HepG2 (cell line): Measurements from ENCODE around the gene LIMK2. TPM values are rescaled to one million over a fixed set of nuclear protein-coding genes. Genes with fewer than 3 reads are reported as not detected.
A peak's percentile ranks its signal among the peaks of the same experiment; 100 is the strongest.

Experiments
- ATAC-seq: fragments of 200-7000 bp; cut with Tn5 transposase; 3 replicates; pipeline ENCODE4 v1.9.1; 2020; ENCODE audit warnings: mild to moderate bottlenecking, moderate library complexity
- BruUV-seq: library from RNA; stranded (reverse); fragments of 400-500 nt; replicated peaks from 2 replicates; lab custom pipeline; 2021; lab: Mats Ljungman, UMichigan
- CTCF ChIA-PET: fragments of 300-600 bp; formaldehyde crosslinking; extraction: SDS; loops from one replicate; lab custom pipeline; 2021; ENCODE audit warnings: low total read pairs, inconsistent platforms, low intra/inter-chr PET ratio; lab: Yijun Ruan, JAX
- POLR2A ChIA-PET: fragments of 350-600 bp; sonication (Branson Sonifier 250); formaldehyde crosslinking; loops from one replicate; lab custom pipeline; 2020; ENCODE audit warnings: antibody characterized with exemption, inconsistent platforms; lab: Yijun Ruan, JAX
- DNase-seq: peaks from one replicate; pipeline ENCODE4 v3.0.0-alpha.2; 2015; ENCODE audit warnings: low spot score
- FAIRE-seq: peaks from 3 replicates; lab custom pipeline; 2011; peaks lifted over from hg19 to GRCh38; lab: Jason Lieb, UNC
- H2AFZ ChIP-seq: one replicate; pipeline ENCODE4 v1.6.1; 2011; ENCODE audit warnings: low read length, inconsistent platforms
- H3K27ac ChIP-seq: fragments of 300-600 bp; 3 replicates; pipeline ENCODE4 v1.8.0; 2011; ENCODE audit warnings: mixed run types, mild to moderate bottlenecking, mixed read lengths, low read length, inconsistent platforms; ENCODE audit not compliant: insufficient read depth; ENCODE audit errors: extremely low read length
- H3K27me3 ChIP-seq, 2 experiments: fragments of 200-600 bp in 1 of 2; 2 replicates in 1 of 2; 3 replicates in 1 of 2; pipeline versions ENCODE4 v1.6.0 to v1.8.0; 2011; ENCODE audit warnings: low read length in 2 of 2, mild to moderate bottlenecking in 2 of 2, moderate library complexity in 2 of 2, inconsistent platforms in 1 of 2; ENCODE audit not compliant: insufficient read depth in 2 of 2, control insufficient read depth in 1 of 2
- H3K36me3 ChIP-seq, 2 experiments: fragments of 200-600 bp in 1 of 2; replicated peaks in 1 of 2; 2 replicates in 1 of 2; 3 replicates in 1 of 2; pipeline versions ENCODE4 v1.5.1 to v1.8.0; 2011; ENCODE audit warnings: low read length in 2 of 2, inconsistent platforms in 1 of 2; ENCODE audit not compliant: insufficient read depth in 2 of 2, control insufficient read depth in 1 of 2
- H3K4me1 ChIP-seq: 2 replicates; pipeline ENCODE4 v1.5.1; 2012; ENCODE audit warnings: low read length, inconsistent platforms; ENCODE audit not compliant: insufficient read depth
- H3K4me2 ChIP-seq: 2 replicates; pipeline ENCODE4 v1.6.0; 2011; ENCODE audit warnings: low read depth, low read length, inconsistent platforms
- H3K4me3 ChIP-seq, 3 experiments: fragments of 200-600 bp in 1 of 3; sonication (generic), shearing (Covaris generic) in 1 of 3; replicated peaks in 1 of 3; 2 replicates each; pipeline ENCODE4 v1.5.1; 2011 to 2016; ENCODE audit warnings: low read length in 3 of 3, inconsistent platforms in 2 of 3, low read depth in 2 of 3, mild to moderate bottlenecking in 2 of 3, control low read depth in 1 of 3, mixed read lengths in 1 of 3; ENCODE audit not compliant: insufficient read depth in 1 of 3
- H3K79me2 ChIP-seq: one replicate; pipeline ENCODE4 v1.6.1; 2011; ENCODE audit warnings: low read length, inconsistent platforms; ENCODE audit not compliant: insufficient read depth
- H3K9ac ChIP-seq: 2 replicates; pipeline ENCODE4 v1.6.0; 2011; ENCODE audit warnings: mild to moderate bottlenecking, low read depth, low read length, inconsistent platforms; ENCODE audit not compliant: insufficient read depth
- H3K9me3 ChIP-seq: 2 replicates; pipeline ENCODE4 v1.5.1; 2012; ENCODE audit warnings: mild to moderate bottlenecking, low read length
- H4K20me1 ChIP-seq: 2 replicates; pipeline ENCODE4 v1.6.0; 2011; ENCODE audit warnings: inconsistent platforms, mild to moderate bottlenecking, low read length, moderate library complexity; ENCODE audit not compliant: insufficient read depth
- ATF3 ChIP-seq: sonication (generic); formaldehyde crosslinking; IDR thresholded peaks from 2 replicates; pipeline ENCODE4 v1.4.0; 2020; ENCODE audit warnings: missing genetic modification reagents
- CHD2 ChIP-seq: IDR thresholded peaks from 2 replicates; pipeline ENCODE4 v1.6.1; 2011; ENCODE audit warnings: low read depth, low read length, improper control_type of control experiment
- GMEB2 ChIP-seq: IDR thresholded peaks from 2 replicates; pipeline ENCODE4 v1.6.1; 2016; ENCODE audit warnings: missing biosample characterization, missing genetic modification reagents, low read depth
- RBM22 ChIP-seq: fragments of 200-400 bp; formaldehyde crosslinking; optimal IDR thresholded peaks from 2 replicates; pipeline ENCODE3; 2017; ENCODE audit warnings: mild to moderate bottlenecking, low read length, moderate library complexity
- ZBTB46 ChIP-seq: sonication (generic); formaldehyde crosslinking; IDR thresholded peaks from 2 replicates; pipeline ENCODE4 v1.4.0; 2020; ENCODE audit warnings: mild to moderate bottlenecking, missing genetic modification reagents, borderline replicate concordance
- ZNF337 ChIP-seq: sonication (generic); formaldehyde crosslinking; IDR thresholded peaks from 2 replicates; pipeline ENCODE4 v1.5.1; 2020; ENCODE audit warnings: missing genetic modification reagents, low read depth, mild to moderate bottlenecking, borderline replicate concordance
- ZNF382 ChIP-seq: sonication (generic); formaldehyde crosslinking; IDR thresholded peaks from 2 replicates; pipeline ENCODE4 v1.5.0; 2020; ENCODE audit warnings: missing genetic modification reagents, mild to moderate bottlenecking, borderline replicate concordance
- ZNF569 ChIP-seq: sonication (generic); formaldehyde crosslinking; IDR thresholded peaks from 2 replicates; pipeline ENCODE4 v1.5.0; 2020; ENCODE audit warnings: mild to moderate bottlenecking, missing genetic modification reagents, moderate library complexity, borderline replicate concordance
- ZNF652 ChIP-seq: IDR thresholded peaks from 2 replicates; pipeline ENCODE4 v1.6.1; 2016; ENCODE audit warnings: low read depth, borderline replicate concordance
- WGBS: methylation state at CpG from one replicate; pipeline ENCODE4 v1.1.6; 2017; ENCODE audit warnings: low lambda C conversion rate; 5-methylcytosine and 5-hydroxymethylcytosine counted together
- in situ Hi-C: cut with HindIII; loops from 2 replicates; pipeline ENCODE4 v1.10.0; 2017; ENCODE audit warnings: low pct_unique_long_range_greater_than_20kb; ENCODE audit not compliant: extremely low pct_ligation_motif_present
- intact Hi-C: fragments of 100-400 bp; cut with micrococcal nuclease; formaldehyde crosslinking; loops from one replicate; pipeline ENCODE4 v1.10.0; 2022; ENCODE audit not compliant: unreplicated experiment
- polyA plus RNA-seq, 8 experiments: library from polyadenylated mRNA; depleted of rRNA in 3 of 8; stranded (reverse) in 7 of 8; unstranded in 1 of 8; fragments of >200 nt; fragmentation: Illumina TruSeq in 4 of 8; extraction: Trizol in 4 of 8; gene quantifications; 2 replicates each; pipeline versions ENCODE4 v1.2.1 to v1.2.3, GENCODE V29; 2011 to 2016; ENCODE audit warnings: low read depth in 4 of 8, missing spikeins in 1 of 8, mixed read lengths in 1 of 8; ENCODE audit not compliant: insufficient read depth in 1 of 8
- total RNA-seq, 5 experiments: library from RNA; depleted of rRNA; stranded (reverse); fragments of >200 nt; fragmentation: Illumina TruSeq; extraction: Trizol; gene quantifications; 2 replicates each; pipeline ENCODE4 v1.2.3, GENCODE V29; 2016; ENCODE audit warnings: low read depth in 1 of 5
- TF ChIP-seq, protein P1 (sequence below): sonication (generic); formaldehyde crosslinking; IDR thresholded peaks from 2 replicates; pipeline ENCODE4 v1.4.0; 2020; ENCODE audit warnings: missing genetic modification reagents, borderline replicate concordance
- TF ChIP-seq, protein P2 (sequence below): sonication (generic); formaldehyde crosslinking; IDR thresholded peaks from 2 replicates; pipeline ENCODE4 v1.5.1; 2020; ENCODE audit warnings: missing genetic modification reagents, mild to moderate bottlenecking, borderline replicate concordance

The LIMK2 gene
- total and polyA plus RNA-seq, 2 of the 13 experiments (the other 11 are each of a cell fraction or from before 2014, with no cell fraction given) = 20.9 to 29.8 TPM

DNA sequence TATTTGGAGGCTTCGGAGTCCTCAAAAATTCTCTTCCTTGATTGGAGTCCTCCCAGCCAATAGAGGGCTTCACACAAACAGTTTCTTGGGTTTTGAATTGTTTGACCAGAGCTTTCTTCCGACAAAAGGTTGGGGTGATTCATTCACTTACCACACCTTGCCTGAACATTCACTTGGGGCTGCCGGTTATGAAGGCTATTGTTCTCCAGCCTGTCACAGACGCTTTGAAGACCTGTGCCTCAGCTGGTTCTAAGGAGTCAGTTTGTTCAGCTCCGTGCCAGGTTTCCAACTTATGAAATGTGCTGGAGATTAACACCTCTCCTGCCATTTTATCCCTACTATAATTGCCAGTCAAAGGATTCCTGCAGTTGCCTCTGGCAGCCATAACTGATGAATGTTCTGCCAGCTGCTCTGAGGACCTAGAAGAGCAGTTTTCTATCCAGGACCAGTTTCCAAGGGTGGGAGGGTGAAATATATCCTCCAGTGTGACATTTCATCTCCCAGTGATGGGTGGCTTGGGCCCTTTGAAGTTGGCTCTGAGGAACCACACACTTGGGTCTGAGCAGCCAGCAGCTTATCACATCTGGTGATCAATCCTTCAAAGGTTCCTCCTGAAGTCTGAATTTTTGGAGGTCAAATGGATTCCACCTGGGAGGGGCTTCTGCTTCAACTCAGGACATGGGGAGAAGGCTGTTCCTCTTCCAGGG lies 31.4 kb downstream of the LIMK2 start (continued):
- TF ChIP-seq, protein P1, sequence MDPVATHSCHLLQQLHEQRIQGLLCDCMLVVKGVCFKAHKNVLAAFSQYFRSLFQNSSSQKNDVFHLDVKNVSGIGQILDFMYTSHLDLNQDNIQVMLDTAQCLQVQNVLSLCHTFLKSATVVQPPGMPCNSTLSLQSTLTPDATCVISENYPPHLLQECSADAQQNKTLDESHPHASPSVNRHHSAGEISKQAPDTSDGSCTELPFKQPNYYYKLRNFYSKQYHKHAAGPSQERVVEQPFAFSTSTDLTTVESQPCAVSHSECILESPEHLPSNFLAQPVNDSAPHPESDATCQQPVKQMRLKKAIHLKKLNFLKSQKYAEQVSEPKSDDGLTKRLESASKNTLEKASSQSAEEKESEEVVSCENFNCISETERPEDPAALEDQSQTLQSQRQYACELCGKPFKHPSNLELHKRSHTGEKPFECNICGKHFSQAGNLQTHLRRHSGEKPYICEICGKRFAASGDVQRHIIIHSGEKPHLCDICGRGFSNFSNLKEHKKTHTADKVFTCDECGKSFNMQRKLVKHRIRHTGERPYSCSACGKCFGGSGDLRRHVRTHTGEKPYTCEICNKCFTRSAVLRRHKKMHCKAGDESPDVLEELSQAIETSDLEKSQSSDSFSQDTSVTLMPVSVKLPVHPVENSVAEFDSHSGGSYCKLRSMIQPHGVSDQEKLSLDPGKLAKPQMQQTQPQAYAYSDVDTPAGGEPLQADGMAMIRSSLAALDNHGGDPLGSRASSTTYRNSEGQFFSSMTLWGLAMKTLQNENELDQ (CRISPR knock-in tag) = no peak

DNA sequence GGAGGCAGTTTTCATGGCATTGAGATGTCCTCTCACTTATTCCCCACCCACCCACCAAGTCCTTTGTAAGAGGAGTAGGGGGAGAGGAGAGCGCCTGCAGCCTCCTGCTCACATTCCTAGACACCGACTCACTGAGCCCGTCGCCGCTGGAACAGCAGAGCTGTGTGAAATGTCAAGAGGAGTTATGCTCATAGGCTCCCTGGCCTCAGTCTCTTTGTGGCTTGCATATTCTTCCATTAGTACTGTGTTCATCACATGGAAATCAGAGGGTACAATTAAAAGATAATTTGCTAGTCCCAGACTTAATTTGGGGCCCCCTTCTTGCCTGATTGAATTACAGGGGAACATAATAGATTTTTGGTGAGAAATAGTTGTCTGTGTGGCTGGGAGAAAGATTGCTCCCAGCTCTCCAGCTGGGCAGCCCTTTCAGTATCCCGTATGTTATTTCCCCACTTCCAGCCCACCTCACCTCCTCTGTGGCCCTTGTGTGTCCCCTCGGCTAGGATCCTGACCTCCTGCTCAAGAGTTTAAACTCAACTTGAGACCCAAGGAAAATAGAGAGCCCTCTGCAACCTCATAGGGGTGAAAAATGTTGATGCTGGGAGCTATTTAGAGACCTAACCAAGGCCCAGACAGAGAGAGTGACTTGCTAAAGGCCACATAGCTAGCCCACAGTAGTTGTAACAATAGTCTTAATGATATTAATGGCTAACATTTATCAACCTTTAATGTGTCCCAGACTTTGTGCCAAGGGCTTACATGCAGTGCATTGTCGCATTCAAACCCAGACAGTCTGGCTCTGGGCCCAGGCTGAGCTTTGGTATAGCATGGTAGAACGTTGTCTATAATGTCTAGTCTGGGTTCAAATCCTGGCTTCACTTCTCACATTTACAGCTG lies 32.2 kb downstream of the LIMK2 start:
- no TSS peak for BruUV-seq
- Histone ChIP-seq H2AFZ (no peak overlapping the region), H3K27me3 (no peaks in the 10 kb centered on the region), H3K4me2 (no peak overlapping the region), H3K27ac (no peak overlapping the region), H3K9me3 (no peaks in the 10 kb centered on the region), H4K20me1 (peaks cover 43% of the 10 kb centered on the region; the same call in 1 of the 2 replicates), H3K4me1 (peaks cover 62% of the 10 kb centered on the region), H3K4me3 (no peak overlapping the region), H3K79me2 (peaks cover 52% of the 10 kb centered on the region), H3K9ac (no peak overlapping the region), H3K36me3 (peaks cover 9 to 69% of the 10 kb centered on the region in 2 experiments)
- intact Hi-C loops = no loop called here
- POLR2A ChIA-PET = no interaction called here
- WGBS = 94% methylated on average over 9 of the region's 9 CpGs
- no peak for FAIRE-seq
- in situ Hi-C loops = no loop called here
- CTCF ChIA-PET = no interaction called here
- ATAC-seq = no peak
- DNase-seq = peak; percentile 43
- TF ChIP-seq ZNF569 (CRISPR knock-in tag) = no peak
- TF ChIP-seq, protein P2, sequence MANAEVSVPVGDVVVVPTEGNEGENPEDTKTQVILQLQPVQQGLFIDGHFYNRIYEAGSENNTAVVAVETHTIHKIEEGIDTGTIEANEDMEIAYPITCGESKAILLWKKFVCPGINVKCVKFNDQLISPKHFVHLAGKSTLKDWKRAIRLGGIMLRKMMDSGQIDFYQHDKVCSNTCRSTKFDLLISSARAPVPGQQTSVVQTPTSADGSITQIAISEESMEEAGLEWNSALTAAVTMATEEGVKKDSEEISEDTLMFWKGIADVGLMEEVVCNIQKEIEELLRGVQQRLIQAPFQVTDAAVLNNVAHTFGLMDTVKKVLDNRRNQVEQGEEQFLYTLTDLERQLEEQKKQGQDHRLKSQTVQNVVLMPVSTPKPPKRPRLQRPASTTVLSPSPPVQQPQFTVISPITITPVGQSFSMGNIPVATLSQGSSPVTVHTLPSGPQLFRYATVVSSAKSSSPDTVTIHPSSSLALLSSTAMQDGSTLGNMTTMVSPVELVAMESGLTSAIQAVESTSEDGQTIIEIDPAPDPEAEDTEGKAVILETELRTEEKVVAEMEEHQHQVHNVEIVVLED (CRISPR knock-in tag) = no peak
- TF ChIP-seq ZBTB46 (CRISPR knock-in tag) = no peak
- TF ChIP-seq CHD2 = no peak
- no peak for TF ChIP-seq GMEB2 (CRISPR knock-in tag)
- TF ChIP-seq RBM22 = peak; percentile 27
- no peak for TF ChIP-seq ZNF337 (CRISPR knock-in tag)
- no peak for TF ChIP-seq ZNF382 (CRISPR knock-in tag)
- no peak for TF ChIP-seq ATF3 (CRISPR knock-in tag)
- no peak for TF ChIP-seq ZNF652
